ENCODE measurements around the gene FPGS. TPM values are rescaled to one million over a fixed set of nuclear protein-coding genes. Genes with fewer than 3 reads are reported as not detected.
A peak's percentile ranks its signal among the peaks of the same experiment; 100 is the strongest.

FPGS gene
- polyA plus RNA-seq, 1 of the 3 experiments (the other 2 are of a cell fraction) = 82.7 TPM

- no peaks in the 10 kb centered on the region for H3K36me3 ChIP-seq (replicated peaks in 1 of 2; ENCODE audit: control insufficient read depth in 1 of 2, insufficient read depth in 2 of 2, low read length in 1 of 2)
- peaks cover 0 to 20% of the 10 kb centered on the region in 2 experiments; a peak in 1 of 4 replicates for H3K4me1 ChIP-seq (ENCODE audit: control insufficient read depth in 1 of 2, insufficient read depth in 2 of 2, low read depth in 1 of 2, low read length in 1 of 2)
- no peaks in the 10 kb centered on the region for H3K9me3 ChIP-seq
- no peaks in the 10 kb centered on the region for H4K20me1 ChIP-seq (ENCODE audit: insufficient read depth)
- no peak overlapping the region for H3K4me2 ChIP-seq
- H3K9ac ChIP-seq = no peak overlapping the region
- TF ChIP-seq RFX5 (IDR thresholded peaks at IDR 0.05; ENCODE audit: low read length) = no peak
- peaks cover 20% of the 10 kb centered on the region for H3K27me3 ChIP-seq (ENCODE audit: insufficient read depth)
- peak overlapping the region in 1 of 2 experiments; percentile 23; a peak in 1 of 4 replicates for H3K27ac ChIP-seq (ENCODE audit: low read depth in 2 of 2, low read length in 1 of 2)
- H3K9me2 ChIP-seq = no peaks in the 10 kb centered on the region
- 63% methylated on average over 6 of the region's 8 CpGs for whole genome bisulfite sequencing (ENCODE audit: low lambda C conversion rate)
- H2AFZ ChIP-seq (ENCODE audit: low read depth) = no peak overlapping the region
- H3K4me3 ChIP-seq (ENCODE audit: low read depth in 2 of 2, low read length in 1 of 2) = peak overlapping the region in 1 of 2 experiments; percentile 54; a peak in 1 of 4 replicates
- no peaks in the 10 kb centered on the region for H3F3A ChIP-seq (replicated peaks; ENCODE audit: insufficient read depth)
- H3K79me2 ChIP-seq (ENCODE audit: insufficient read depth) = no peaks in the 10 kb centered on the region
- no peak for DNase-seq
- POLR2A ChIA-PET = interaction anchor here (1.0 to 1.8 kb wide), 3 partner anchors 11 to 32 kb away, joined by 3 to 7 read pairs (median 7); partner anchors contain the start of gene CDK9
- CTCF ChIA-PET = interaction anchor here (1.0 to 4.4 kb wide), 6 partner anchors 11 to 168 kb away, joined by 3 to 28 read pairs (median 6); partner anchors contain the start of genes CDK9 and TOR2A
Measured at GRCh38 chr9:127753622-127754021, 49.1 kb upstream of the FPGS start.

GRCh38 chr9:127754099-127755060 lies 48.3 kb upstream of the FPGS start:
- peak overlapping the region; percentile 43 to 54; a peak in 2 of 4 replicates for H3K4me3 ChIP-seq (ENCODE audit: low read depth in 2 of 2, low read length in 1 of 2)
- H3K4me2 ChIP-seq = peak overlapping the region; percentile 65
- peaks cover 0 to 20% of the 10 kb centered on the region in 2 experiments; a peak in 1 of 4 replicates for H3K4me1 ChIP-seq (ENCODE audit: control insufficient read depth in 1 of 2, insufficient read depth in 2 of 2, low read depth in 1 of 2, low read length in 1 of 2)
- TF ChIP-seq ZBTB33 (IDR thresholded peaks at IDR 0.05; ENCODE audit: borderline replicate concordance, low read depth) = no peak
- TF ChIP-seq EZH2phosphoT487 (IDR thresholded peaks at IDR 0.05; ENCODE audit: borderline replicate concordance, low read depth) = no peak
- 0 out of 2 replicates have a peak, but pooled peaks have one; percentile 12 for TF ChIP-seq RCOR1 (IDR thresholded peaks at IDR 0.05; ENCODE audit: low read length)
- 0 out of 2 replicates have a peak, but pooled peaks have one; percentile 51 for TF ChIP-seq MAX (IDR thresholded peaks at IDR 0.05; ENCODE audit: low read depth)
- peak; percentile 29; the same call in 1 of the 2 replicates for TF ChIP-seq NRF1 (IDR thresholded peaks at IDR 0.05; ENCODE audit: low read depth, low read length)
- peak; percentile 48; the same call in 1 of the 2 replicates for TF ChIP-seq MXI1 (IDR thresholded peaks at IDR 0.05; ENCODE audit: low read depth, low read length)
- no peak for TF ChIP-seq RFX5 (IDR thresholded peaks at IDR 0.05; ENCODE audit: low read length)
- ChIA-PET CTCF (interaction anchor here (1.1 to 4.4 kb wide), 6 partner anchors 11 to 167 kb away, joined by 3 to 28 read pairs (median 8); partner anchors contain the start of genes CDK9 and TOR2A), POLR2A (interaction anchor here (1.0 to 1.8 kb wide), 3 partner anchors 11 to 31 kb away, joined by 3 to 7 read pairs (median 7); partner anchors contain the start of gene CDK9)
- H3K9me2 ChIP-seq = no peaks in the 10 kb centered on the region
- H4K20me1 ChIP-seq (ENCODE audit: insufficient read depth) = no peaks in the 10 kb centered on the region
- H3K79me2 ChIP-seq (ENCODE audit: insufficient read depth) = no peaks in the 10 kb centered on the region
- H3K27ac ChIP-seq (ENCODE audit: low read depth in 2 of 2, low read length in 1 of 2) = peak overlapping the region in 1 of 2 experiments; percentile 72; a peak in 2 of 4 replicates
- peaks cover 20% of the 10 kb centered on the region for H3K27me3 ChIP-seq (ENCODE audit: insufficient read depth)
- H3F3A ChIP-seq (replicated peaks; ENCODE audit: insufficient read depth) = no peaks in the 10 kb centered on the region
- no peak overlapping the region for H3K9ac ChIP-seq
- no peaks in the 10 kb centered on the region for H3K36me3 ChIP-seq (replicated peaks in 1 of 2; ENCODE audit: control insufficient read depth in 1 of 2, insufficient read depth in 2 of 2, low read length in 1 of 2)
- peak; percentile 95 for DNase-seq
- 0% methylated on average over 12 of the region's 86 CpGs for WGBS (ENCODE audit: low lambda C conversion rate)
- no peak overlapping the region for H2AFZ ChIP-seq (ENCODE audit: low read depth)
- H3K9me3 ChIP-seq = no peaks in the 10 kb centered on the region
